Neural progenitor cell (in vitro differentiated cells): Measurements from ENCODE around the gene MYLK3. TPM values are rescaled to one million over a fixed set of nuclear protein-coding genes. Genes with fewer than 3 reads are reported as not detected.
"Not testable (repeated sequence)": the region's sequence is repeated elsewhere in the genome, so short reads cannot be mapped to it uniquely, and the experiment has no call there.

Experiments used
- DNase-seq: peaks from one replicate; pipeline ENCODE4 v3.0.0-alpha.2; 2016; ENCODE audit warnings: low spot score
- H2AFZ ChIP-seq: fragments of 200-600 bp; sonication (generic); replicated peaks from 2 replicates; pipeline ENCODE4 v1.6.1; 2016; ENCODE audit warnings: antibody characterized with exemption
- H3F3A ChIP-seq: fragments of 200-600 bp; sonication (generic); 2 replicates; pipeline ENCODE4 v1.6.1; 2016; ENCODE audit warnings: antibody characterized with exemption, low read depth
- H3K27ac ChIP-seq: fragments of 200-600 bp; sonication (generic); 2 replicates; pipeline ENCODE4 v1.5.1; 2016; ENCODE audit warnings: mild to moderate bottlenecking
- H3K27me3 ChIP-seq: fragments of 200-600 bp; sonication (generic); 2 replicates; pipeline ENCODE4 v1.6.1; 2016; ENCODE audit warnings: mild to moderate bottlenecking, moderate library complexity
- H3K36me3 ChIP-seq: fragments of 200-600 bp; sonication (generic); 2 replicates; pipeline ENCODE4 v1.5.1; 2016
- H3K4me1 ChIP-seq: fragments of 200-600 bp; sonication (generic); 2 replicates; pipeline ENCODE4 v1.6.1; 2016; ENCODE audit warnings: mixed run types
- H3K4me2 ChIP-seq: fragments of 200-600 bp; sonication (generic); 2 replicates; pipeline ENCODE4 v1.6.1; 2016
- H3K4me3 ChIP-seq: fragments of 200-600 bp; sonication (generic); 2 replicates; pipeline ENCODE4 v1.5.1; 2016
- H3K79me2 ChIP-seq: fragments of 200-600 bp; sonication (generic); 2 replicates; pipeline ENCODE4 v1.6.1; 2016; ENCODE audit warnings: low read depth
- H3K9ac ChIP-seq: fragments of 200-600 bp; sonication (generic); 2 replicates; pipeline ENCODE4 v1.6.1; 2016
- H3K9me3 ChIP-seq: fragments of 200-600 bp; sonication (generic); 2 replicates; pipeline ENCODE4 v1.5.1; 2016; ENCODE audit warnings: low read depth
- H4K20me1 ChIP-seq: fragments of 200-600 bp; sonication (generic); 2 replicates; pipeline ENCODE4 v1.6.1; 2016; ENCODE audit warnings: low read depth
- H3K27ac Mint-ChIP-seq: 3 replicates; pipeline ENCODE4 v1.8.0; 2021; ENCODE audit warnings: mixed read lengths
- H3K27me3 Mint-ChIP-seq: 2 replicates; pipeline ENCODE4 v1.8.0; 2022; ENCODE audit warnings: low read depth, mild to moderate bottlenecking, inconsistent platforms, moderate library complexity, mixed read lengths; ENCODE audit not compliant: insufficient read depth
- H3K36me3 Mint-ChIP-seq: 3 replicates; pipeline ENCODE4 v1.8.0; 2021; ENCODE audit warnings: mixed read lengths
- H3K4me1 Mint-ChIP-seq: 3 replicates; pipeline ENCODE4 v1.8.0; 2021; ENCODE audit warnings: mixed read lengths
- H3K4me3 Mint-ChIP-seq: 3 replicates; pipeline ENCODE4 v1.8.0; 2021; ENCODE audit warnings: mild to moderate bottlenecking, moderate library complexity, mixed read lengths
- H3K9me3 Mint-ChIP-seq: 3 replicates; pipeline ENCODE4 v1.8.0; 2020; ENCODE audit warnings: mixed read lengths
- CTCF ChIP-seq: fragments of 200-600 bp; sonication (generic); IDR thresholded peaks from 2 replicates; pipeline ENCODE4 v1.5.1; 2017; ENCODE audit warnings: antibody characterized with exemption, mild to moderate bottlenecking
- EZH2 ChIP-seq: fragments of 200-600 bp; sonication (generic); IDR thresholded peaks from 2 replicates; pipeline ENCODE4 v1.6.1; 2017; ENCODE audit warnings: antibody characterized with exemption, mild to moderate bottlenecking, moderate library complexity
- EZH2phosphoT487 ChIP-seq: fragments of 200-600 bp; sonication (generic); IDR thresholded peaks from 2 replicates; pipeline ENCODE4 v1.6.1; 2017; ENCODE audit warnings: antibody characterized with exemption
- total RNA-seq: library from RNA; depleted of rRNA; stranded (reverse); fragments of >200 nt; gene quantifications from 2 replicates; pipeline ENCODE4 v1.2.3, GENCODE V29; 2015; ENCODE audit warnings: low replicate concordance

Gene MYLK3
- total RNA-seq, 1 donor from 2014 or later, result 1.6 TPM

- DNase-seq, result no peak
- no peak overlapping the region for H3K27ac Mint-ChIP-seq
- H3K4me2 ChIP-seq, result peak overlapping the region; percentile 90
- no peak overlapping the region for H2AFZ ChIP-seq
- no peaks in the 10 kb centered on the region for H3K27me3 ChIP-seq
- H3K36me3 ChIP-seq, result peaks cover 5% of the 10 kb centered on the region
- H4K20me1 ChIP-seq, result peaks cover 80% of the 10 kb centered on the region
- peaks cover 38% of the 10 kb centered on the region for H3K4me1 Mint-ChIP-seq
- H3K4me1 ChIP-seq, result peaks cover 24% of the 10 kb centered on the region
- peaks cover 18% of the 10 kb centered on the region for H3F3A ChIP-seq
- H3K27me3 Mint-ChIP-seq, result peaks cover 2% of the 10 kb centered on the region
- H3K9me3 ChIP-seq, result no peaks in the 10 kb centered on the region
- H3K9ac ChIP-seq, result no peak overlapping the region
- H3K36me3 Mint-ChIP-seq, result peaks cover 7% of the 10 kb centered on the region
- H3K4me3 Mint-ChIP-seq, result no peak overlapping the region
- H3K27ac ChIP-seq, result no peak overlapping the region
- TF ChIP-seq CTCF (no peak), EZH2phosphoT487 (no peak), EZH2 (no peak)
- H3K79me2 ChIP-seq, result peaks cover 92% of the 10 kb centered on the region
- no peaks in the 10 kb centered on the region for H3K9me3 Mint-ChIP-seq
- peak overlapping the region; percentile 73 for H3K4me3 ChIP-seq
Observed at GRCh38 chr16:46686815-46687473, 61.2 kb downstream of the MYLK3 start.

GRCh38 chr16:46681867-46682266, 66.3 kb downstream of the MYLK3 start:
- H3K27me3 ChIP-seq, H3K4me3 Mint-ChIP-seq, H3K9ac ChIP-seq, DNase-seq, H3K4me2 ChIP-seq, H3K27ac Mint-ChIP-seq, H3K27ac ChIP-seq, H3F3A ChIP-seq, H2AFZ ChIP-seq, H3K36me3 Mint-ChIP-seq, H3K9me3 Mint-ChIP-seq, H3K4me1 Mint-ChIP-seq, H3K4me1 ChIP-seq, H3K4me3 ChIP-seq, H3K9me3 ChIP-seq, H3K27me3 Mint-ChIP-seq: not testable (repeated sequence)
- Histone ChIP-seq H3K79me2 (peaks cover 57% of the 10 kb centered on the region), H3K36me3 (peaks cover 18% of the 10 kb centered on the region), H4K20me1 (peaks cover 47% of the 10 kb centered on the region)

GRCh38 chr16:46677943-46678342, 70.2 kb downstream of the MYLK3 start:
- H3K27me3 Mint-ChIP-seq, H3K4me2 ChIP-seq, H3K4me1 Mint-ChIP-seq, H3K9ac ChIP-seq, H2AFZ ChIP-seq, H3K9me3 Mint-ChIP-seq, DNase-seq, H3K36me3 Mint-ChIP-seq, H3K4me3 Mint-ChIP-seq, H3K27ac ChIP-seq, H3K27ac Mint-ChIP-seq, H3K9me3 ChIP-seq, H3K4me3 ChIP-seq, H3K27me3 ChIP-seq, H3K4me1 ChIP-seq: not testable (repeated sequence)
- Histone ChIP-seq H3K79me2 (peaks cover 18% of the 10 kb centered on the region), H3K36me3 (peaks cover 23% of the 10 kb centered on the region), H4K20me1 (peaks cover 18% of the 10 kb centered on the region), H3F3A (peaks cover 16% of the 10 kb centered on the region)

- H3K27ac ChIP-seq, result no peak overlapping the region
Observed at GRCh38 chr16:46673320-46674013, 74.7 kb downstream of the MYLK3 start.

More at GRCh38 chr16:46673320-46674013, 74.7 kb downstream of the MYLK3 start:
- no peak overlapping the region for H3K4me2 ChIP-seq
- H4K20me1 ChIP-seq, result peaks cover 10% of the 10 kb centered on the region
- H3K9ac ChIP-seq, result no peak overlapping the region
- DNase-seq, result peak; percentile 79
- H3K9me3 ChIP-seq, result no peaks in the 10 kb centered on the region
- no peaks in the 10 kb centered on the region for H3K4me1 ChIP-seq
- peaks cover 14% of the 10 kb centered on the region for H3K36me3 ChIP-seq
- Mint-ChIP-seq H3K36me3 (peaks cover 20% of the 10 kb centered on the region), H3K27ac (no peak overlapping the region), H3K4me3 (no peak overlapping the region), H3K9me3 (no peaks in the 10 kb centered on the region), H3K27me3 (no peaks in the 10 kb centered on the region), H3K4me1 (no peaks in the 10 kb centered on the region)
- TF ChIP-seq CTCF (peak; percentile 99), EZH2 (no peak)
- peaks cover 12% of the 10 kb centered on the region for H3F3A ChIP-seq
- no peaks in the 10 kb centered on the region for H3K27me3 ChIP-seq
- peaks cover 13% of the 10 kb centered on the region for H3K79me2 ChIP-seq
- H2AFZ ChIP-seq, result no peak overlapping the region
- no peak overlapping the region for H3K4me3 ChIP-seq
